Stimulated activated CD8-positive, alpha-beta memory T cell treated with anti-CD3 and anti-CD28 coated beads, Interleukin-15, amount 100 ng/mL, for 24 hours (primary cell): ENCODE measurements around the gene TRIM59.

Experiments used
- DNase-seq: peaks from one replicate; pipeline ENCODE4 v3.0.0-alpha.2; 2020; ENCODE audit warnings: low read depth

TRIM59 gene

GRCh38 chr3:160402221-160403027, 47.2 kb downstream of the TRIM59 start:
- no peak for DNase-seq

- no peak for DNase-seq
These were observed 48.1 kb downstream of the TRIM59 start for GRCh38 chr3:160401291-160402095.

GRCh38 chr3:160400702-160401150, 48.9 kb downstream of the TRIM59 start:
- DNase-seq, result peak; percentile 6

- no peak for DNase-seq
These were observed 49.4 kb downstream of the TRIM59 start for GRCh38 chr3:160400030-160400701.

- peak; percentile 78 for DNase-seq
These were observed 50.2 kb downstream of the TRIM59 start, which contains the start of the genes IFT80 and SMC4 for GRCh38 chr3:160399125-160400029. Gene IFT80 (minus strand): TSS chr3:160399225. CDS start chr3:160384600, 14,625 bp downstream. Gene SMC4 (plus strand): TSS chr3:160399650. CDS start chr3:160400827, 1,177 bp downstream.

- DNase-seq, result no peak
These were observed 50.8 kb downstream of the TRIM59 start for GRCh38 chr3:160398820-160399124.

- DNase-seq, result no peak
These were observed 54.3 kb downstream of the TRIM59 start for GRCh38 chr3:160395297-160395696.

- DNase-seq, result no peak
These were observed 55.6 kb downstream of the TRIM59 start for GRCh38 chr3:160394009-160394392.

- no peak for DNase-seq
These were observed 56.1 kb downstream of the TRIM59 start for GRCh38 chr3:160393346-160394008.

- DNase-seq, result no peak
These were observed 56.8 kb downstream of the TRIM59 start for GRCh38 chr3:160392798-160393197.

- DNase-seq, result no peak
These were observed 58.9 kb downstream of the TRIM59 start for GRCh38 chr3:160390565-160391138.
